Stimulated activated CD4-positive, alpha-beta T cell treated with anti-CD3 and anti-CD28 coated beads, Interleukin-12 subunit alpha, Interleukin-12 subunit beta, amount 100 ng/mL, for 24 hours (primary cell): Measurements from ENCODE around the gene UBE2J1.

ENCODE experiments used
- DNase-seq, 2 experiments: peaks; one replicate each; pipeline ENCODE4 v3.0.0-alpha.2; 2020; ENCODE audit warnings: low read depth in 2 of 2

Gene UBE2J1

GRCh38 chr6:89290401-89291155, 61.9 kb downstream of the UBE2J1 start:
- DNase-seq, result no peak

- no peak for DNase-seq
Measured at GRCh38 chr6:89289710-89290109, 62.8 kb downstream of the UBE2J1 start.

GRCh38 chr6:89287351-89288028, 65.0 kb downstream of the UBE2J1 start:
- no peak for DNase-seq

- DNase-seq, result no peak
Measured at GRCh38 chr6:89286516-89286915, 66.0 kb downstream of the UBE2J1 start.

GRCh38 chr6:89284963-89285735, 67.4 kb downstream of the UBE2J1 start:
- DNase-seq, result no peak

- no peak for DNase-seq
Measured at GRCh38 chr6:89284081-89284480, 68.4 kb downstream of the UBE2J1 start.

- DNase-seq, result no peak
Measured at GRCh38 chr6:89282749-89283148, 69.8 kb downstream of the UBE2J1 start.

- peak in 1 of 2 experiments; percentile 39 for DNase-seq
Measured at GRCh38 chr6:89281779-89282246, 70.7 kb downstream of the UBE2J1 start.

GRCh38 chr6:89278956-89279355, 73.6 kb downstream of the UBE2J1 start:
- no peak for DNase-seq
